ENCODE measurements around the gene SLC39A11.

DNA sequence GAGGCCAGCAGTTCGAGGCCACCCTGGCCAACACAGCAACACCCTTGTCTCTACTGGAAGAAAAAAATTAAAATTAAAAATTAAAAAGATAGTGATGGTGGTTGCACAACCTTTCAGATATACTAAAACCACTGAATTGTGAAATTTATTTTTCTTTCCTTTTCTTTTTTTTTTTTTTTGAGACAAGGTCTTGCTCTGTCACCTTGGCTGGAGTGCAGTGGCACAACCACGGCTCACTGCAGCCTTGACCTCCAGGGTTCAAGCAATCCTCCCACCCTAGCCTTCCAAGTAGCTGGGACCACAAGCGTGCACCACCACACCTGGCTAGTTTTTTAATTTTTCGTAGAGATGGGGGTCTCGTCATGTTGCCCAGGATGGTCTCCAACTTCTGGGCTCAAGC is 254.4 kb downstream of the SLC39A11 start:
- TF ChIP-seq, protein P1, sequence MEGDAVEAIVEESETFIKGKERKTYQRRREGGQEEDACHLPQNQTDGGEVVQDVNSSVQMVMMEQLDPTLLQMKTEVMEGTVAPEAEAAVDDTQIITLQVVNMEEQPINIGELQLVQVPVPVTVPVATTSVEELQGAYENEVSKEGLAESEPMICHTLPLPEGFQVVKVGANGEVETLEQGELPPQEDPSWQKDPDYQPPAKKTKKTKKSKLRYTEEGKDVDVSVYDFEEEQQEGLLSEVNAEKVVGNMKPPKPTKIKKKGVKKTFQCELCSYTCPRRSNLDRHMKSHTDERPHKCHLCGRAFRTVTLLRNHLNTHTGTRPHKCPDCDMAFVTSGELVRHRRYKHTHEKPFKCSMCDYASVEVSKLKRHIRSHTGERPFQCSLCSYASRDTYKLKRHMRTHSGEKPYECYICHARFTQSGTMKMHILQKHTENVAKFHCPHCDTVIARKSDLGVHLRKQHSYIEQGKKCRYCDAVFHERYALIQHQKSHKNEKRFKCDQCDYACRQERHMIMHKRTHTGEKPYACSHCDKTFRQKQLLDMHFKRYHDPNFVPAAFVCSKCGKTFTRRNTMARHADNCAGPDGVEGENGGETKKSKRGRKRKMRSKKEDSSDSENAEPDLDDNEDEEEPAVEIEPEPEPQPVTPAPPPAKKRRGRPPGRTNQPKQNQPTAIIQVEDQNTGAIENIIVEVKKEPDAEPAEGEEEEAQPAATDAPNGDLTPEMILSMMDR (IDR thresholded peaks at IDR 0.05): no peak
- TF ChIP-seq POLR2A (IDR thresholded peaks at IDR 0.05): no peak
